Fibroblast of skin of left biceps (primary cell): ENCODE results near the gene ATP23.

Experiments used
- DNase-seq, 2 experiments: peaks; one replicate each; pipeline ENCODE4 v3.0.0-alpha.2; 2013; ENCODE audit warnings: low read depth in 2 of 2

Gene ATP23

DNA sequence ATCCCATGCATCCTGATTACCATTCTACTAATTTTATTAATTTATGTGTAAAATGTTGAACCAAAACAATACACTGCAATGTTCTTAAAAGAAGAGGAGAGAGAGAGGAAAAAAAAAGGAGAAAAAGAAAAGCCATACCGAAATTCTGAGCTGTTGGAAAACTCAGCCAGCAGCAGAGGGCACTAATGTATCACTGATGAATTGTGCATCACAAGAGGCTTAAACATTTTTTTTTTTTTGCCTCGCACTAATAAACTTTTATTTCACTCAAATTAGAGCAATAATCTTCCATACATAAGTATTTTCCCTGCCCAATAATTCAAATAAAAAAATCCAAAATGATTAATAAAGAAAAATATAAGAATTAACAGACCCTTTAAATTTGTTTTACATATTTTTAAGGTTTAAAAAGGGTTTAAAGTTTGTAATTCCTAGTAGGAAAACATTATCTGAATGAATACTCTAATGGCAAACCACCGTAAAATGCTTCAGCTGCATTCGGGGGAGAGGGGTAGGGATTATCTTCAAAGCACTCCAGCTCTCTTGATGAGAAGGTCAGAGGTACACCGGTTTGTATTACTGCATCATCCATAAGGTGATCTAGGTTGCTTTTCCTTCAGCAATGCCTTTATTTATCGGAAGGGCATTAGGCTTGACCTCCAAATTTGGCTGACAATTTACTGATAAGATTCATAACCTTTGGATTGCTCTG, 41.9 kb downstream of the ATP23 start:
- peak; percentile 29 to 32 for DNase-seq

DNA sequence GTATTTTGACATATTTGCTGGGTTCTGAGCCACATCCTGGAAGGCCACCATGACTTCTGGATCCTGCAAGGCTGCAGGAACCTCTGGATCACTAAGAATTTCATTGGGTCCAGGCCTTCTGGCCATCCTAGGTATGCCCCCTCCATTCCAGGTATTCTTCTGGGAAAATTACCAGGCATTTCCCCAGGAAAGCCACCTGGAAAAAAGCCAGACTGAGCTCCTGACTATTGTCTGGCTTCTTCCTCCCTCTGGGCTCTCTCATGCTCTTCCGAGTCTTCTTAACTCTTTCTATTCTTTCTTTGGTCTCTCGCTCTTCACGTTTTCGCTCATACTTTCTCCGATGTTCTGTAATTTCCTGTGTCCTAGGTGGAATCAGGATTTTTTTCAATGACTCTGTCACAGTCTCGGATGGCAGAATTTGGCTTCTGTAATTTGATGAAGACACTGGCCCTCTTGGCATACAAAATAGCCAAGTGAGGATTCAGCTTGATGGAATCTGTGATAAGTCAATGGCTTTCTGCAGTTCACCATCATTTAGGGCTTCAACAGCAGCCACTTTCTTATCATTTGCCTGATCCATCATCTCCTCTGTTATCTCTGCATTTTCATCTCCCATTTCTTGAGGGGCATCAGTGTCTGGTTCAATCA, 42.6 kb downstream of the ATP23 start:
- no peak for DNase-seq

DNA sequence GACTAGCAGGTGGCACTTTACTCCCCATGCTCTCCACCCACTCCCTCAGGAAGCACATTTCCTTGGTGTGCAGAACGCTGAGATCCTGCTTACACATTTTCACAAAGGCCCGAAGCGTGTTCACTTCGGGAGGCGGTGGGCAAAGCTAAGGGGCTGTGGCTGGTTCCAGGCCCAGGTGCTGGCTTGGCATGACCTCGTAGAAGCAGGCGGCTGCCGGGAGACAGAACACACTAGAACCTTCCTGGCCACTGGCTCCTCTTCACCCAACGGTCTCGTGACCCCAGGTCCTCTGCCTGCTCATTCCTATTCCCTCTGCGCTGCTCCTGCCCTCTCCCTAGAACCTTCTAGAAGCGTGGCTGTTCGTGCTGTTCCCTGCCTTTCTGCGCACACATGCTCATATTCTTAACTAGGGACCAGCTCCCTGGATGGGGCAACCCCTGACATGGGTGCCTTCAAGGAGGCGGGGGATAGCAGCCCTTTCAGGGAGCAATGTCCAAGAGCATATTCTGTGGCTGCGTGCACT, 43.3 kb downstream of the ATP23 start:
- DNase-seq: no peak

DNA sequence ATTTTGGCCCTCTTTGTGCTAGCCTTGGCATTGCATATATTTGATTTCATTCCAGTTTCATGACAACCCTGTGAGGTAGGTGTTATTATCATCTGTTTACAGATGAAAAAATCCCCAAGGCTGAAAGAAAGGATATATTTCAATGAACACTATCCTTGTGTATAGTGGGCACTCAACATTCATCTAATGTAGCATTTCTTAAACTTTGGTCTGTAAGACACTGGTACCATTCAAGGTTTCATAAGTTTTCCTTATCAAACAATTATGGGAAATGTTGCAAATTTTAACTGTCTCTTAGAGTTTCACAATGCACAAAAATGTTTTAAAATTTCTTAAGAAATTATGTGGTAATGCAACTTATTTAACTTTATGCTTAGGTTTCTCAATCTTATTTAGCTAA, 44.3 kb downstream of the ATP23 start:
- no peak for DNase-seq

DNA sequence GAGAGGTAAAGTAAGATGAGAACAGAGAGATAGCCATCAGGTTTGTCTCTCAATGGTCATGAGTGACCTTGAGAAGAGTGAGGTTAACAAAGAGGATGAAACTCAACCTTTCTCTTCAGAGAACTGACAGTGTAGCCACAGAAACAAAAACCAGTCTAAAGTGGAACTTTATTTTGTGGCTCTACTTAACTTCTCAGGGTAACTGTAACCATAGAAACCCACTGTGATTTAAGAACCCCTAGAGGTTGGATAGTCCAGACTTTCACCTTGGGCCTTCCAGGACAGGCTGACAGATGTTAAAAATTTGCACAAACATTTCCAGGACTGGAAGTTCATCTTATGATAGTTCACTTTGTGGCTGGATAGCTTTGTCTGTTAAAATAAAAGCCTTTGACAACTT, 48.5 kb downstream of the ATP23 start:
- DNase-seq: no peak

DNA sequence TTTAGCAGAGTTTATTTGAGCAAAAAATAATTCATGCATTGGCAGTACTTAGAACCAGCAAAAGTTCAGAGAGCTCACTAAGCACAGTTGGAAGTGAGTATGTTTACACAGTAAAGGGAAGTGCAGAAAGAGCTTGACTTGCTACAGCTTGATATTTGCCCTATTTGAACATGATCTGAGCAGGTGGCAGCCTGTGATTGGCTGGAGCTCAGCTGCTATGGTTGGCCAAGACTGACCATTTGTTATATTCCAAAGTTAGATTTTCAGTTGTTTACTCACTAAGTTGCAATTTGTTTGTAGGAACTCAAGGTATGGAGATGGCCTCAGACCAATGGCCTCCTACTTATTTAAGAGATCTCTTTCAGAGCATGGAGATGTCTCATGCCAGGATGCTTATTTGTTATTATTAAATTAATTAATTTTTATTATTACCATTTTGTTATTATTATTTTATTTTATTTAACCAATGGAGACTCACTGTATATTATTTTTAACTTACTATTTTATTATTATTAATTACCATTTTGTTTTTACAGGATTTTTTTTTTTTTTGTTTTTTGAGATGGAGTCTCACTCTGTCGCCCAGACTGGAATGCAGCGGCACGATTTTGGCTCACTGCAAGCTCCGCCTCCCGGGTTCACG, 49.0 kb downstream of the ATP23 start:
- no peak for DNase-seq

DNA sequence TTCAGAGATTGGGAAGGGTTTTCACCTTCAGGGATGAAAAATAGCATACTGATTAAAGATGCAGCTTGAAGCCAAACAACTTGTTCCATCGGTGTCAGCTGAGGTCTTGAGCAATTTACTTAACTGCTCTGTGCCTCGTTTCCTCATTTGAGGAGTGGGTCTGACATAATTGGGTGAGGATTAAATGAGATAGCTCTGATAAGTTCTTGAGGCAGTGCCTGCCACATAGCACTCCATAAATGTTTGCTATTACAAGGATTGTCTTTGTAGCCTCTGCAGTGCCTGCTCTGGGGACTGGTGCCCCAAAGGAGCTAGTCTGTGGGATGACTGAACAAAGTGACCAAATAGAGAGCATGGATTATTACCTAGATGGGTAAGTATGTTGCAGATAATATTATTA, 50.6 kb downstream of the ATP23 start:
- DNase-seq: no peak

DNA sequence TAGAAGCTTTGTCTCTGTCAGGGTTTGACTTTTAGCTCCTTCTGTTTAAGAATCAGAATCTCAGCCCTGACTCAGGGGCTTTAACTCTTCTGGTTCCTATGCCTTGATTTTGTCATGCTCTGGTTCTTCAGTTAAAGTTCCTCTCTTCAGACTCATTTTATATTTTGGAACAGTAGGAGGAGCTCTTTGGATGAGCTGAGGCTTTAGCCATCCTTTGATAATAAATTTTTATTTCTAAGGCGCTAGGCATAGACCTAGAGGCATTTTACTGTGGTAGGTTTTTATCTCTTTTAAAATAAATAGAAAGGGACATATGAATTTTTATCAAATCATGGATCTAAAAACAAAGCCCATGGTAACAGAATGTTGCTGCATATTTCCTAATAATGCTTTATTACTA, 51.7 kb downstream of the ATP23 start:
- no peak for DNase-seq

DNA sequence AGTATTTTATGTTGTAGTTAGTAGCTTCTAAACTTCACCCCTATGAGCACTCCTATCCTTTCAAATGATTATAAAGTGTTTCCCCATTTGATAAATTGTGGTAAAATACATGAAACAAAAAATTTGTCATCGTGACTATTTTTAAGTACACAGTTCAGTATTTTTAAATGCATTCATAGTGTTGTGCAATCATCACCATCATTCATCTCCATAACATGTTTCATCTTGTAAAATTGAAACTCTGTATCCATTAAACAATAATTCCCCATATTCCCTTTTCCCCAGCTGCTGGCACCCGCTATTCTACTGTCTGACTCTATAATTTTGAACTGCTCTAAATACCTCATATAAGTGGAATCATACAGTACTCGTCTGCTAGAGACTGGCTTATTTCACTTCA, 52.5 kb downstream of the ATP23 start:
- DNase-seq: no peak

DNA sequence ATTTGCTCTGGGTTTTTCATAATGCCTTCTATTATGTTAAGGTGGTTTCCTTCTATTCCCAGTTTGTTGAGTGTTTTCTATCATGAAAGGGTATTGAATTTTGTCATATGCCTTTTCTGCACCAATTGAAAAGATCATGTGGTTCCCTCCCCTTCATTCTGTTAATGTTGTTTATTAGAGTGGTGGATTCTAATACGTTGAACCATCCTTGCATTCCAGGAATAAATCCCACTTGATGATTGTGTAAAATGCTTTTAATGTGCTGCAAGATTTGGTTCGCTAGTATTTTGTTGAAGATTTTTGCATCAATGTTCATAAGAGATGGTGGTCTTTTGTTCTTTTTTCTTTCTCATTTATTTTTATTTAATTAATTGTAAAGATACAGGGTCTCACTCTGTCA, 55.2 kb downstream of the ATP23 start:
- no peak for DNase-seq

DNA sequence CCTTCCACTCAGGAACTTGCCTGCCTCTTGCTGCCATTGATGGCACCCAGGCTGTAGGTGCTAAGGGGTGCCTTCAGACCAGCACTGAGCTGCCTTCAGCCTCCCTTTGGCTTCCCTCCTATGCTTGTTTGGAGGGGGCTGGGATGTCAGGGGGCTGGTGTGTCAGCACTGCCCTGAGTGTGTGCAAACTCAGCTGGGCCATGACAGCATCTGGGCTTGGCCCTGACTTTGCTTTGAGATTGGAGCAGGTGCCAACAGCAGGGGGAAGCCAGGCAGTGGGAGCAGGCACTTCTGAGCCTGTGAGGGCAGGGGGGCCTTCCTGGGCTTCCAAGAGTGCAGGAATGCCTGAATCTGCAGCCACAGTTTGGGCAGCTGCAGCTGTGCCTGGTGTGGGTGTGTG, 56.9 kb downstream of the ATP23 start:
- no peak for DNase-seq

DNA sequence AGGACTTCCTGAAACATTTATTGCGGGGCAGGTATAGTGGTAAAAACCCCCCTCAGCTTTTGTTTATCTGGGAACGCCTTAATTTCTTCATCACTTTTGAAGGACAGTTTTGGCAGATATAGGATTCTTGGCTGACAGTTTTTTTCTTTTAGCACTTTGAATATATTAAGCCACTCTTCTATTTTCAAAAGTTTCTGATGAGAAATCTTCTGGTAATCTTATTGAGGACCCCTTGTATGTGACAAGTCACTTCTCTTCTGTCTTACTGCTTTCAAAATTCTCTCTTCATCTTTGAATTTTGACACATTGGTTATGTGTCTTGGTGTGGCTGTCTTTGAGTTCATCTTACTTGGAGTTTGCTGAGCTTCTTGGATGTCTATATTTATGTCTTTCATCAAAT, 59.1 kb downstream of the ATP23 start:
- no peak for DNase-seq

DNA sequence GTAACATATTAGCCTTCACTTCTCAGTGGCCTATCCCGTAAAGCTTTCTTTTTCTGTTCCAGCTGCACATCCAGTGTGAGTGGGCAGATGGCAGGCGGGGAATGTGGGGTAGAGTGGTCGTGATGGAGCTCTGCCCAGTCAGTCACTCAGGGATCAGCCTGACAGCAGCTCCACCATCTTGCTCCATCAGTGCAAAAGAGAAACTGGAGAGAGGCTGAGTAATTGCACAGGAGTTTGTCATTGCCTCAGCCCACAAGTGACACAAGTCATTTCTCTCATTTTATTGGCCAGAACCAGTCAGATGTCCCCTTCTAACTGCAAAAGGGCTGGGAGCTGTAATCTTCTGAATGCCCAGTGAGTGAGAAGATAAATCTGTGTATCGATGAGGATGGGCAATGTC, 66.5 kb downstream of the ATP23 start:
- DNase-seq: no peak

DNA sequence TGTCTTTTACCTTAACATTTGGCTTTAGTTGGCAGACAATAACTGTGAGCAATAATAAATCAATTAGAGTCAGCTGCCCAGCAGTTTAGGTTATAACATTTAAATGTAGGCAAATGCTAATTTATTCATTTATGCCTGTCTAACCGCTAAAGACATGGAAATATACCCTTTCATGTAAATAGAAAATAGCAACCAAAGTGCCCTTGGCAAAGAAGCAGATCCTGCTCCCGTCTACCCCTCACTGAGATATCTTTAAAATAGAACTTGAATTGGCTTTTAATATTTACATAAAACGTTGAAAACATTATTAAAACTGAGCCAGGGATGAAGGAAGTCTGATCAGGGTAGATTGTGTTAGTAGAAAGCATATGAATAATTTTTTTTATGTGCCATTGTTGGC, 67.3 kb downstream of the ATP23 start:
- DNase-seq: no peak
